ENCODE measurements around the gene SALL2.
"Not testable (repeated sequence)": the region's sequence is repeated elsewhere in the genome, so short reads cannot be mapped to it uniquely, and the experiment has no call there.

Gene SALL2

DNA sequence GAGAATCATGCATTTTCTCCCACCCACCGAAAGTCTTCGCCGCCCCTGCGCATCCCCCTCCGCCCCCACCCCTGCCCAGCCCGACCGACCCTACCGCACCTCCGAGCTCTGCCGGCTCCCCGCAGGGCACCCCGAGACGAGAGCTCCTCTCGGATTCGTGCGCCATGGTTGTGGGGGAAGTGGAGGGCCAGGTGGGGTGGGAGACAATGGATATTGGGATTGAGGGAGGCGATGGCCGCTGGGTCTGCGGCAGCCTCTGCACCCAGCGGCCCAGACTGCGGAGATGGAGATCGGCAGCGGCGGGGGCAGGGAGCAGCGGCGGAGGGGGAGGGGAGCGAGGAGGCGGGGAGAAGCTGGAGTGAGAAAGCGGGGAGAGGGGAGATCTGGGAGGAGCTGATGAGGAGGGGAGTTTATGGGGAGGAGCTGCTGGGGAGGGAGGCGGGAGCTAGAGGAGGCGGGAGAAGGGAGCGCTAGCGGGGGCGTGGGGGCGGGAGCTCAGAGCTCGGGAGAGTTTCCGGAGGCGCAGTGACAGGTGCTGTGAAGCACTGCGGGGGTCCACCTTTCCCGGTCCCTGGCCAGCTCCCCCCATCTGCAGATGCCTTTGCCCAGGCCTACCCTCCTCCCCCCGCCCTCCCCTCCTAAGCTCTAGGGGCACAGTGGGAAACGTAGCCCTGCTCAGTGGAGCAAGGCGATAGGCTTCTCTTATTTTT is at the start of gene SALL2:
SALL2 (minus strand) TSS at position 385 of the 710 bp plus-strand sequence; CDS start at position 166, 219 bp downstream.
- peak; percentile 42 to 70 for DNase-seq

DNA sequence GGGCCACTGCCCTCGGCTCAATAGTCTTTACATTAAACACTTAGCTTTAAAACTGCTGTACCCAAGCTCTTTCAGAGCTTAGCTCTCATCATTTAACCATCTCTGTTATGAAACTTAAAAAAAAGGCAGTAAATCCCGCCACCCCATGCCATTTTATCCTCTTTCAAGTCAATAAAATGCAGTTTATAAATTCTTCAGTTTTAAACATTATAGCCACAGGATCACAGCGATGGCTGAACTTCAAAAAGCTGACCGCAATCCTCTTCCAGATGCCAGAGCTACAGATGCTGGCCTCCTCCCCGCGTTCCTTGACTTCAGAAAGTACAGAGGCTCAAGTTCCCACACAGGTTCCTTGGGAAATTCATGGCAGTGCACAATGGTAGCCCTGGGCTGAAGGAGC is 49.5 kb upstream of the SALL2 start:
- no peak for DNase-seq

DNA sequence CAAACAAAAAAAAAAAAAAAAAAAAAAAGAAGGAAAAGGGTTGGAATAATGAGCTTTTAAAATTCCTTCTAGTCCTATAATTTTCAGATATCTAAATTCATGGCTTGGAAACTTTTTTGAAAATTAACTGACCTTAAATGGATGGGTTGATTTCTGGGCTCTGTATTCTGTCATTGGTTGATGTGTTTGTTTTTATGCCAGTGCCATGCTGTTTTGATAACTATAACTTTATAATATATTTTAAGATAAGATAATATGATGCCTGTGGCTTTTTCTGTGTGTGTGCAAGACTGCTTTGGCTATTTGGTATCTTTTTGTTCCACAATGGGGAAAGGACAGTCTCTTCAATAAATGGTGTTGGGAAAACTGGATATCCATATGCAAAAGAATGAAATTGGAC is 46.5 kb upstream of the SALL2 start:
- DNase-seq: no peak

DNA sequence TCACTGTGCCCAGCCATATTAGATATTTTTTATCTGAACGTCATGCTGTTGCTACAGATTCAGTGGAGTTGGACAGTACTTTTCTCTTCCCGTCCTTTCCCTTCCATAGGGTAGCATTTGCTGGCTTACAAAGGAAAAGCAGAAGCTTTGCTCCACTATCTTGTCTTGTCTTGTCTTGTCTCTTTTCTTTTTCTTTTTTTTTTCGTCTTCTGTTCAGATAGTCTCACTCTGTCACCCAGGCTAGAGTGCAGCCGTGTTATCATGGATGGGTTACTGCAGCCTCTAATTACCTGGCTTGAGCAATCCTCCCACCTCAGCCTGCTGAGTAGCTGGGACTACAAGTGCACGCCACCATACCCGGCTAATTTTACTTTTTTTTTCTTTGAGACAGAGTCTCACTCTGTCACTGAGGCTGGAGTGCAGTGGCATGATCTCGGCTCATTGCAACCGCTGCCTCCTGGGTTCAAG is 32.6 kb upstream of the SALL2 start:
- no peak for DNase-seq

DNA sequence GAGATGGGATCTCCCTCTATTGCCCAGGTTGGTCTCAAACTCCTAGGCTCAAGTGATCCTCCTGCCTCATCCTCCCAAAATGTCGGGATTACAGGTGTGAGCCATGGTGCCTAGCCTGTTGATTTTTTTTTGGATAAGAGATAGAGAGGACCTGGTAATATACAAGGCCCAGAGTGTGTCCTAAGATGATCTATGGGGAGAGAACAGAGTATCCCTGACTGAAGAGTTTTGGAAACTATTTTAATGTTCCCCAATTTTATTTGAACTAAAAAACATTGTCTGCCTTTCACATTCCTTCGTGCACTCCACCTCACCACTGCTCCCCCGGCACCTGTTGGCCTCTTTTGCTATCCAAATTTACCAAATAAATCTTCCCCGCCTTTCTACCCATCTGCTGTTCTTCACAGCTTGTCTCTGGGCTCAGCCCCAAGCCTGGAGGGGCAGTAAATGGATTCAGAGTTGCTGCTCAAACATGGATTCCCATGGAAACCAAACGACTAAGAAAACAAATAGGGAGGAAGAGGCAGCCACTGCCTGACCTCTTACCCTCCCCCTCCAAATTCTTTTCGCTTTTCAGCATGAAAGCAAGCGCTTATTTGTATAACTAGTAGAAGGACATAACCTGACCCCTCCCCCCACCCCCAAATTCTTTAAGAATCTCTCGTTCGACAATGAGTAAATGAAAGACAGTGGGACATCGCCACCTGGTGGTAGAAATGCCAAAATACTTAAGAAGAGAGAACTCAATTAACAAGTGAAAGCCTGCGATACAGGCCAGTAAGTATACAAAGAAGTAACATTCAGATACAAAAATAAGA is 31.1 kb upstream of the SALL2 start:
- peak; percentile 71 to 87 for DNase-seq

DNA sequence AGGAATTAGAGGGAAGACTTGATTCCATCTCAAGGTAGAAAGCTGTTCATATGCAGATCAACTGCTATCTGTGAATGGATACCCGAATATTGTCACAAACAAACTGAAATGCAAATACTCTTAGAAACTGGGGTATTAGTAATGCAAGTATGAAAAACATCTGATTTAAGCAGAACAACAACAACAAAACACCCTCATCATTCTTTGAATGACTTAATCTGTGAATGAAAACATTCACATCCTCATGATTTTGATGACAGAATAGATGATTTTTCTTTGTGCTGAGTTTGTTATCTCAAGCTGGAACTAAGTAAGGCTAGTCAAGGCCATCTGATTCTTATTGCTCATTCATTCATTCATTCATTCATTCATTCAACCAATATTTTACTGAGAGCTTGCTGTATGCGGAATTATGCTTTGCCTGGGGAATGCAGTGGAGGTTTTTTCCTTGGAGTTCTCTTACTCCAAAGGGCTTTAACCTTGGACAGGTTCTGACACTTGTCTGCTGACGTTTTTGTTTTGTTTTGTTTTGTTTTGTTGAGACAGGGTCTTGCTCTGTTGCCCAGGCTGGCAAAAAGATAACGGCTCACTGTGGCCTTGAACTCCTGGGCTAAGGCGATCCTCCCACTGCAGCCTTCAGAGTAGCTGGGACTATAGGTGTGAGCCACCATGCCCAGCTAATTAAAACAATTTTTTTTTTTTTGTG is 30.4 kb upstream of the SALL2 start:
- DNase-seq: no peak

DNA sequence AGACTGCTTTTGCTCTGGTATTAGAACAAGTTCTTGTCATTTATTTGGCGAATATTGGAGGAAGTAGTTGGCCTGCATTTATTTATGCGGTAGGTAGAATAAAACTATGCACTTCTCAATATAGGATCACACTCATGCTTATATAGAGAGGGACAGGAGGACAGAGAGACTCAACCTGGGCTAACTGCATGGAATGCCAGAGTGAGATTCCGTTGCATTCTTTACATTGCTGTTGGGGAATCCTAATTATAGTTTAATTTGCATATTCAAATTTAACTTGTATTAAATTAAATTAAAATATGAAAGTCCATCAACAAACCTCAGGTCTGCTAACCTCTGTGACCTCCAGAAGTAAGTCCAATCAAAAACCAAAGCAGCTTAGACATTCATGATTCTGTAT is 27.1 kb upstream of the SALL2 start:
- DNase-seq: no peak

DNA sequence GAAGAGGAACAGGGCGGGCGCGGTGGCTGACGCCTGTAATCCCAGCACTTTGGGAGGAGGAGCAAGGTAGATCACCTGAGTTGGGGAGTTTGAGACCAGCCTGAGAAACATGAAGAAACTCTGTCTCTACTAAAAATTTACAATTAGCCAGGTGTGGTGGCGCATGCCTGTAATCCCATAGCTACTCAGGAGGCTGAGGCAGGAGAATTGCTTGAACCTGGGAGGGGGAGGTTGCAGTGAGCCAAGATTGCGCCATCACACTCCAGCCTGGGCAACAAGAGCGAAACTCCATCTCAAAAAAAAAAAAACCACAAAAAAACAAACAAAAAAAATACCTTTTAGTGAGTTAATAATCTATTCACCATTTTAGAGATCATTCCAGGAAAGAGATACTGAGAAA is 18.4 kb upstream of the SALL2 start:
- DNase-seq: not testable (repeated sequence)

DNA sequence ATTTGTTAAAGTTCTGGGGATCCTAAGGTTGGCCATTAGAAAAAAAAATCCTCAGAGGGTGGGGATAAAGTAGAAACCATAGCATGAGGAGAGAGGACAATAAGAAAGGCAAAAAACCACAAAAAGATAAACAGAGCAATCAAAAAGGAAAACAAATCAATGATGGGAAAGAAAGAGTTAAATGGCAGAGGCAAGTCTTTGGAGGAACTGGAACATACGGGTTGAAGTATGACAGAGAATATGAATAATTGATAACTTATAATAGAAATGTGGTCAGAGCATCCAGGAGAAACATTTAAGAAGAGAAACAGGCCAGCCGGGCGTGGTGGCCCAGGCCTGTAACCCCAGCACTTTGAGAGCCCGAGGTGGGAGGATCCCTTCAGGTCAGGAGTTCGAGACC is 17.8 kb upstream of the SALL2 start:
- no peak for DNase-seq

DNA sequence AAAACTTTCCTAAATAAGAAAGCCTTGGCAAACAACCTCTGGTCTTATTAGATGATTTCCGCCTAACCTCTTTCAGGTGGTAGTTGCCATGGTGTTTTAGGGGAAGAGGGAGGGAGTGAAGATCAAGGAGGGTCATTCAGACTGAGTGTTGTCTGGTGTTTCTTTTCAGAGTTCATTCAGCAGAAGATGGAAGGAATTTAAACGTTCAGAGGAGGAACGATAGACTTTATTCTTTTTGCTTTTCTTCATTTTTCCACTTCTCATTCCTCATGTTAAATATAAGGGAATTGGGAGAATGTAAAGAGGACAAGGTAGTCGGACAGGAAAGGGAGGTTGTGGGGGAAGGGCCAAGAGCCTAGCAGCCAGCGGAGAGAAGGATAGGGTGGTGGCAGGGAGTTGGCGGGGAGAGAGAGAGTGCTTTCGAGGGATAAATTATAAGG is 17.4 kb upstream of the SALL2 start:
- no peak for DNase-seq

DNA sequence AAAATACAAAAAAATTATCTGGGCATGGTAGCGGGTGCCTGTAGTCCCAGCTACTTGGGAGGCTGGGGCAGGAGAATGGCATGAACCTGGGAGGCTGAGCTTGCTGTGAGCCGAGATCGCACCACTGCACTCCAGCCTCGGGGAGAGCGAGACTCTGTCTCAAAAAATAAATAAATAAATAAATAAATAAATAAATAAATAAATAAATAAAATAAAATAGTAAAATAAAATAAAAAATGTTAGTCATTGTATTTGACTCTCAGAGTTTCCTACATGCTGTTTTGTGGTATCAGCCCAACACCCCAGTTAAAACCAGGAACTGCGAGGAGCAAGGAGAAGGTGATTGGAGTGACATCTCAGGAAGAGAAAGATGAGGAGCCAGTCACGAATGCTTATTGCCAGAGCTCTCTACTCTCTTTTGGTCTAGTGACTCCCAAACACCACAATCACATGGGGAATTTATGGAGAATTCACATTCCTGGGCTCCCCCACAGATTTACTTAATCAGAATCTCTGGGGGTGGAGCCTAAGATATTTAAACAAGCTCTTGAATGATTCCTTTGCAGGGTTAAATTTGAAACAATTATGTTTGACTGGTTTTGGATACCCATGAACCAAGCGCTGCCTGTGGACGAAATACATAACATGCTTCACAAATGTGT is 15.4 kb upstream of the SALL2 start:
- no peak for DNase-seq

DNA sequence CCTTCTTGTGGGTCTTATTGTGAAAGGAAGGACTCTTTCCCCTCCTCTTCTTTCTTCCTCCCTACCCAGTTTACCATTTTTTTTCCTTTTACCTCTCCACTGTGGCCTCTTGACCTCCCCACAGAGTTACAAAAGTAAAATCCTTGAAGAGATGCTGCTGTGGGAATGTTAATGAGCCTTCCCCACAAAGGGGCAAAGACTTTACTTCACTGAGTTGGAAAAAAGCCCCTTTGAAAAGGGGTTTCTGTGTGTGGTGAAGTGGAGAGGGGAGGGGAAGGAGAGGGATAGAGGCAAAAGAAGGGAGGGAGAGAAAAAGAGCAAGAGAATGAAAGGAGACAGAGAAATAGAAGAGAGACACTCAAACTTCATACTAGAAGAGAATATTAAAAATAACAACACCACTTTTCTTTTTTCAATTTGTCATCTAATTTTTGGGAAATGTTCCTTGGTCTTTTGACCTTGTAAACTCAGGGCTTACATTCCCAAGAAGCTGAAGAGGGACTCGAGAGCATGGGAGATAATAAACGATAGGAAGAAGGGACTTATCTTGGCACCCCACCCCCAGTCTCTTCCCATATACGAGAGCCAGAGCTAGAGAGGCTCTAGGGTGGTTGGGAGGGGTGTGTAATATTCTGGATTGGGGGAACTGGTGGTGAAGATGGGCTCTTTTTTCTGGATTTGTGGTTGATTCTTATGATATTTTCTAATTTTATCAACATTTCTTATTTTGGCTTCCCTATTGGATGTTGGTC is 13.2 kb upstream of the SALL2 start:
- DNase-seq: no peak

DNA sequence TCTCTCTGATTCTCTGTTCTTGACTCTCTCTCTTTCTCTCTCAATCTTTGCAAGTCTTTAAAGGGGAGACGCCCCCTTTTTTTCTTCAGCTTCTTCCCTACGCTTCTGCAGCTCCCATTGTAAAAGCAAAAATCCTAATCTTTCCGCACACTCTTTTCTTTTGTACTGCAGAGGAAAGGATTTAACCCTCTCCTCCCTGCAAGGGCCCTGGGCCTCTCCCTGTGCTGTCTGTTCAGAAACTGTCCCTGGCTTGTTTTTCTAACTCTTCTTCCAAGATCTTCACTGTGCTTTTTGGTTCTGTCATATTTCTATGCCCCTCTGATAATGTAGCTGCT is 10.9 kb upstream of the SALL2 start:
- no peak for DNase-seq

DNA sequence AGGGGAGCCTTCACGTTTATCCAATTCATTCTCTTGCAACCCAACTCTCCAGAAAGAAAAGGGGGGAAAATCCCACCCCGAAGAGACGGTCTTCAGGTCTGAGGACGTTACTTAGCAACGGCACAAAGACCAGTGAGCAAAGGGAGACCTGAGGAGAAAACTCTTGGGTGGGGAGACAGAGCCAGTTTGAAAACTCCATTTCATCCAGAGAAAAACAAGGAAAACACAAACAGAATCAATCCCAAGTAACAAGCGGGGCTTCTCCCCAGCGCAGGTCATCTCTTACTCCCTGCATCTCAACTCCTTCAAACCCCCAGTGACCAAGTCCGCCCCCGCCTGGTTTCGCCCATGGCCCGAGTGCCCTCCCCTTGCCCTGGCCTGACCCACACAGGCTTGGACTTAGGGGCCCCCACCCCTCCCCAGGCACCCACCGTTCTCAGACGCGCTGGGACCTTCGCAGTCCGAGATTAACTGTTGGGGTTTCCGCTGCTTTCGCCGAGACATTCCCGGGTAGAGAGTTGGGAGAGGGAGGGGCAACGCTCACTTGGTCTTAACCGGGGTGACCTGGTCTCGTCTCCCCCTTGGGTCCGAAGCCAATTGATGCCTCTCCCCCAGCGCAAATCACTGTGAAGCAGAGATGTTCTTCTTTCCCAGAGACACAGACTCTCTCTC is 10.4 kb upstream of the SALL2 start:
- no peak for DNase-seq

DNA sequence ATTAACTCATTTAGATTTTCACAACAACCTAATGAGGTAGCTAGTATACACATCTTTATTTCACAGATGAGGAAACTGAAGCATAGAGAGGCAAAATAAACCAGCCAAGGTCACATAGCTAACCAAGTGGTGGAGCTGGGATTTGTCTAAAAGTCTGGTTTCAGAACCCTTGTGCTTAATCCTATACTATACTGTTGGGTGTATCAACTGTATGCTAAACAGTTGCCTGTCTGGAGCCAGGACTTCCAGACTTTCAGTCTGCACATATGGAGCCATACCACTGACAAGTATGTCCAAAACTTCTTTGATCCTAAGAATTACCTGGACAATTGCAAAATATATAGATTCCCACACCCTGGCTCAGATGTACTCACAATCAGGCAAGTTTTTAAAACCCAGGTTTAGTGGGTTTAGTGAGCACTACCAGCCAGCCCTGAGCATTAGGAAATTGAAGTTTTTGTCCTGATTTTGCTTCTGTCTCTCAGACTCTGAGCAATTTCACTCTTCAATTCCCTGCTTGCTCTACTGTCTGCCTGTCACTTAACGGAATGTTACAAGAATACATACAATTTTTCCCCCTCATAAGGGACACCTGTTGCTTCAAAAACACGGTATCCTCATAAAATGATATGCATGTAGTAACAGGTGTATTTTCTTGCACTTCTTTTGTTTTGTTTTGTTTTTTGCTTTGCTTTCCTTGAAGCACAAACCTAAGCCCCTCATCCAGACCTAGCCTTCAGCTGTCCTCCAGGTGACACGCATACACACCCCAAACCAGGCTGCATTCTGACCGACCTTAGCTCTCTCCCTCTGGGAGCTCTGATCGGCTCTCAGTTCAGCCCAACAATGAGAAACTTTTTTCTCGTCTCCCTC is 9.6 kb upstream of the SALL2 start:
- DNase-seq: no peak

DNA sequence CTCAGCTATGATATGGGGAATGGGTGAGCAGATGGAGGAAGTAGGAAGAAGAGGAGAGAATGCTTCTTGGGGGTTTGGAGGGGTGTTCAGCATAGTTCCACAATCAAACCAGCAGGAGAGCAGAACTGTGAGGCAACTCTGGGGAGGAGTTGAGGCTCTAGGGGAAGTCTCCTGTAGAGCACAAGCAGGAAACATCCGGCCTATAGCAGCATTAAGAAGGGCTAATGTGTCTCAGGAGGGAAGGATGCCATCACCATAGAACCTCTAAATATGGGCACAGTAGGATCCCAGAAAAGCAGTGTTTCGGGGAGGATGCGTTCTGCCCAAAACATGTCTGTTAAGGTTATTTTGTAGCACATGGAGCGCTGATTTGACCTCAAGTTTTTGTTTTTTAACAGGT is 8.4 kb upstream of the SALL2 start:
- no peak for DNase-seq

DNA sequence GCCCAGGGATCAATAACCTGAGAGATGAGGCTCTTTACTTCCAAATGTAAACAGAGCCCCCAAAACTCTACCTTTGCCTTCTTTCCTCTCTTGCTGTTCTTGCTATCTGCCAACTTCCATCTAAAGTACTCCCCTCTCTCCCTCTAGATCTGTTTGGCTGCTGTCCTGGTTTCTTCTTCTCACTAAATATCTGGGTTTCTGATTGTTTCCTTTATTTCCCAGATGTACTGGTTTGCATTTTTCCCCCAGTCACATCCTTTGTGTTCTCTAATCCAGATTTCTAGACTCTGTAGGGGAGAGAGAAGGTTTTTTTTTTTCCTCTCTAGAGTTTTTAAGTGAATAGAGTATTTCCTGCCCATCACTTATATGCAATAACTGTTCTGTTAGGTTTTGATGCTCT is 7.1 kb upstream of the SALL2 start:
- no peak for DNase-seq

DNA sequence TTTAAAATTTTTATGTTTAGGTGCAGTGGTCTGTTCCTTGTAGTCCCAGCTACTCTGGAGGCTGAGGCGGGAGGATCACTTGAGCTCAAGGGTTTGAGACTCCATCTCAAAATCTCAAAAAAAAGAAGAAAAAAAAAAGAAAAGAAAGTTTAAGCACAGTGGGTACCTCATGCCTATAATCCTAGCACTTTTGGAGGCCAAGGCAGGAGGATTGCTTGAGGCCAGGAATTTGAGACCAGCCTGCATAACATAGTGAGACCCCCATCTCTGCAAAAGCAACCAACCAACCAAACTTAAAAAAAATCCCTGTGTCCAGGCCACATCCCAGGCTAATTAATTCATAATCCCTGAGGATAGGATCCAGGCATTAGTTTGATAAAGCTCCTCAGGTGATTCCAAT is 3.4 kb upstream of the SALL2 start:
- no peak for DNase-seq

DNA sequence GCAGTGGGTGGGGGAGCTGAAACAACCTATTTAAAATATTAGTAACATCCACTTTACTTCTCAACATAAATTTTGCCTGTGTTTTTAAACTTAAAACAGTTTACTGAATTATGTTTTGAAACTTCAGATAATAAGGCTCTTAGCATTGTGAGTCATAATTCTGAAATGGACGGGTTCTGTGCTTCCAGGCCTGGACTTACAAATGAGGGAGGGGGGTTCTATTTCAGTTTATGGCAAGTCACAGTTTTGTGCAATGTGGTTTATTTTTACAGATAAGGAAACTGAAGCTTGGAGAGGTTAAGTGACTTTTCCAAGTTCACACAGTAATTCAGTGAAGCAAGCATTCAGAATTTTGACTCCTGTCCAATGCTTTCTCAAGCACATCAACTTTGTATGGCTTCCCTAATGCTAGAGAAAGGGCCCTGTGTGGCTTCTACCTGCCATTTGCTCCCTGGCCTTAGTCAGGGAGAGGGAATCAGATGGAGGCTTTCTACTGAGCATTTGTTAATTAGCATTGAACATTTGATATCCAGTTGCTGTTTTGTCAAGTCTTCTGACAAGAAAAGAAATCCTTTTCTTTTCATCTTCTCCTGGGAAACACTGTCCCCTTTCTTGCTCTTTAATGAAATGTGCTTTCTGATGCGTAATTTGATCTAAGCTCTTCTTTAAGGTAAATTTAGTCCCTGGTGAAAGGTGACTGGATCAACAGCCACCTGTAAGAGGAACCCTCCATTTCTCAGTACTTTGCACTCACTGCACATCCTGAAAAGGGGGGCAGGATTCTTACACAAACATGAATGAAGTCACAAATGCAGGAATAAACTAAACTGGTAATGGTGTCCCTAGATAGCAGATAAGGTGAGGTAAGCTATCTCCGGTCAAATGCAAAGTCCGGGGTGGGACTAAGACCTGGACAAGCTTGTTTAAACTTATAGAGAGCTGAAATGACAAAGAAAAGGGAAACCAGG is 2.5 kb upstream of the SALL2 start:
- no peak for DNase-seq

DNA sequence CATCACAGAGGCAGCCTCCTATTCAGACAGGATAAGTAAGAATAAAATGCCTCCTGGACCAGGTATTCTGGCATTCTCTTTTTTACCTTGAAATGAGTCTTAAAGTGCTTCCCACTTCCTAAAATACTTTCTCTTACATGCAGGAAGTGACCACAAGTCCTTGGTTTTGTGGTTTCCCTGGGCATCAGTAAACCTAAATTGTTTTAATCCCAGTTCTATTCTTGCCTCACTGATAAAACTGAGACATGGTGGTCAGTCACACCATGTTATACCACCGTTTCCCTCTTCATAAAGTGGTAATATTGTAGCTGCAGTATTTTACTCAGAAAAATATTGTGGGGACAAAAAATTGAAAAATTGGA is 1.2 kb upstream of the SALL2 start:
- no peak for DNase-seq
